ENCODE results near the gene GAGE10. TPM values are rescaled to one million over a fixed set of nuclear protein-coding genes. Genes with fewer than 3 reads are reported as not detected.
"Not testable (repeated sequence)": the region's sequence is repeated elsewhere in the genome, so short reads cannot be mapped to it uniquely, and the experiment has no call there.

Gene GAGE10
- total RNA-seq, 1 experiment from 2014 or later = not detected

- H3K27ac ChIP-seq (ENCODE audit: low read length); ATAC-seq; H3K36me3 ChIP-seq (ENCODE audit: control insufficient read depth, insufficient read depth, low read length); H3K9me3 ChIP-seq (ENCODE audit: control insufficient read depth, insufficient read depth, low read depth, low read length); CTCF ChIA-PET; H3K4me1 ChIP-seq (ENCODE audit: control insufficient read depth, insufficient read depth, low read length); in situ Hi-C loops (cut with HindIII; ENCODE audit: low pct_unique_long_range_greater_than_20kb, low sequenced_read_pairs); H3K27me3 ChIP-seq (ENCODE audit: control insufficient read depth, insufficient read depth, low read length); H3K4me3 ChIP-seq (ENCODE audit: low read depth in 2 of 2, low read length in 2 of 2); BruUV-seq (replicated peaks); POLR2A ChIA-PET; DNase-seq (ENCODE audit: low read depth, low spot score); intact Hi-C loops (cut with micrococcal nuclease; ENCODE audit: unreplicated experiment): not testable (repeated sequence)
These were observed 4.3 kb downstream of the GAGE10 start for GRCh38 chrX:49307775-49308174.

GRCh38 chrX:49308604-49309269, 5.3 kb downstream of the GAGE10 start:
- TF ChIP-seq CTCF (IDR thresholded peaks at IDR 0.05) = no peak
- no peak for TF ChIP-seq SIN3A (IDR thresholded peaks at IDR 0.05; ENCODE audit: borderline replicate concordance, insufficient read depth, low read depth, low read length)
- TF ChIP-seq POLR2AphosphoS5 (IDR thresholded peaks at IDR 0.05; ENCODE audit: low read depth, low read length) = no peak
- ChIA-PET POLR2A (no interaction called here), CTCF (no interaction called here)
- in situ Hi-C loops (cut with HindIII; ENCODE audit: low pct_unique_long_range_greater_than_20kb, low sequenced_read_pairs) = no loop called here
- no peaks in the 10 kb centered on the region for H3K4me1 ChIP-seq (ENCODE audit: control insufficient read depth, insufficient read depth, low read length)
- H3K4me3 ChIP-seq (ENCODE audit: low read depth in 2 of 2, low read length in 2 of 2) = peak overlapping the region; percentile 22 to 43; a peak in 3 of 4 replicates
- intact Hi-C loops (cut with micrococcal nuclease; ENCODE audit: unreplicated experiment) = no loop called here
- ATAC-seq (peak; percentile 72), DNase-seq (ENCODE audit: low read depth, low spot score) (no peak)
- no peak overlapping the region for H3K27ac ChIP-seq (ENCODE audit: low read length)
- no TSS peak for BruUV-seq (replicated peaks)
- no peaks in the 10 kb centered on the region for H3K27me3 ChIP-seq (ENCODE audit: control insufficient read depth, insufficient read depth, low read length)
- H3K36me3 ChIP-seq (ENCODE audit: control insufficient read depth, insufficient read depth, low read length) = no peaks in the 10 kb centered on the region
- no peaks in the 10 kb centered on the region for H3K9me3 ChIP-seq (ENCODE audit: control insufficient read depth, insufficient read depth, low read depth, low read length)

GRCh38 chrX:49309401-49309981, 6.0 kb downstream of the GAGE10 start:
- no TSS peak for BruUV-seq (replicated peaks)
- POLR2A ChIA-PET = no interaction called here
- ATAC-seq (peak; percentile 58; the same call in 1 of the 2 replicates), DNase-seq (ENCODE audit: low read depth, low spot score) (no peak)
- no peaks in the 10 kb centered on the region for H3K4me1 ChIP-seq (ENCODE audit: control insufficient read depth, insufficient read depth, low read length)
- in situ Hi-C loops (cut with HindIII; ENCODE audit: low pct_unique_long_range_greater_than_20kb, low sequenced_read_pairs) (no loop called here), intact Hi-C loops (cut with micrococcal nuclease; ENCODE audit: unreplicated experiment) (no loop called here)
- H3K27me3 ChIP-seq (ENCODE audit: control insufficient read depth, insufficient read depth, low read length) = no peaks in the 10 kb centered on the region
- peak overlapping the region; percentile 34; the same call in 1 of the 2 replicates for H3K27ac ChIP-seq (ENCODE audit: low read length)
- peak overlapping the region; percentile 22 to 43 for H3K4me3 ChIP-seq (ENCODE audit: low read depth in 2 of 2, low read length in 2 of 2)
- no peak for TF ChIP-seq CTCF (IDR thresholded peaks at IDR 0.05)
- TF ChIP-seq SIN3A (IDR thresholded peaks at IDR 0.05; ENCODE audit: borderline replicate concordance, insufficient read depth, low read depth, low read length) = no peak
- TF ChIP-seq POLR2AphosphoS5 (IDR thresholded peaks at IDR 0.05; ENCODE audit: low read depth, low read length) = no peak
- no peak for TF ChIP-seq TCF7L2 (IDR thresholded peaks at IDR 0.05; ENCODE audit: low read depth, low read length)
- no peak for TF ChIP-seq REST (IDR thresholded peaks at IDR 0.05; ENCODE audit: insufficient read depth in 1 of 2, low read depth in 2 of 2, low read length in 1 of 2)
- CTCF ChIA-PET = no interaction called here
- no peaks in the 10 kb centered on the region for H3K36me3 ChIP-seq (ENCODE audit: control insufficient read depth, insufficient read depth, low read length)
- no peaks in the 10 kb centered on the region for H3K9me3 ChIP-seq (ENCODE audit: control insufficient read depth, insufficient read depth, low read depth, low read length)

Data from Panc1 (cell line).